ENCODE measurements around the gene SPI1. TPM values are rescaled to one million over a fixed set of nuclear protein-coding genes. Genes with fewer than 3 reads are reported as not detected.
"Not testable (repeated sequence)": the region's sequence is repeated elsewhere in the genome, so short reads cannot be mapped to it uniquely, and the experiment has no call there.

Gene SPI1
- total RNA-seq, 1 donor from 2014 or later = 0.78 TPM

DNA sequence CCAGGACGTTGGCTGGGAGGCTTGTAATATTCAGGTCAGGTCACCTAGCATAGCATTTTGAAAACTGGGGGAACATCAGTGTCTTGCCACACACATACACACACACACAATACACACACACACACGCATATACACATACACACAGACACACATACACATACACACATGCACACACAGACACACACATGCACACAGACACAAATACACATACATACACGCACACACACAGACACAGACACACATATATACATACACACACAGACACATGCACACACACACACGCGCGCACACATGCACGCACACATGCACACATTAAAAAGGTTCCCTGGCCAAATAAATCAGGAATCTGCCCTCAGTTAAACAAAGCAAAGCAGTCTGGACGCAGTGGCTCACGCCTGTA, 38.3 kb downstream of the SPI1 start:
- no peak for DNase-seq

DNA sequence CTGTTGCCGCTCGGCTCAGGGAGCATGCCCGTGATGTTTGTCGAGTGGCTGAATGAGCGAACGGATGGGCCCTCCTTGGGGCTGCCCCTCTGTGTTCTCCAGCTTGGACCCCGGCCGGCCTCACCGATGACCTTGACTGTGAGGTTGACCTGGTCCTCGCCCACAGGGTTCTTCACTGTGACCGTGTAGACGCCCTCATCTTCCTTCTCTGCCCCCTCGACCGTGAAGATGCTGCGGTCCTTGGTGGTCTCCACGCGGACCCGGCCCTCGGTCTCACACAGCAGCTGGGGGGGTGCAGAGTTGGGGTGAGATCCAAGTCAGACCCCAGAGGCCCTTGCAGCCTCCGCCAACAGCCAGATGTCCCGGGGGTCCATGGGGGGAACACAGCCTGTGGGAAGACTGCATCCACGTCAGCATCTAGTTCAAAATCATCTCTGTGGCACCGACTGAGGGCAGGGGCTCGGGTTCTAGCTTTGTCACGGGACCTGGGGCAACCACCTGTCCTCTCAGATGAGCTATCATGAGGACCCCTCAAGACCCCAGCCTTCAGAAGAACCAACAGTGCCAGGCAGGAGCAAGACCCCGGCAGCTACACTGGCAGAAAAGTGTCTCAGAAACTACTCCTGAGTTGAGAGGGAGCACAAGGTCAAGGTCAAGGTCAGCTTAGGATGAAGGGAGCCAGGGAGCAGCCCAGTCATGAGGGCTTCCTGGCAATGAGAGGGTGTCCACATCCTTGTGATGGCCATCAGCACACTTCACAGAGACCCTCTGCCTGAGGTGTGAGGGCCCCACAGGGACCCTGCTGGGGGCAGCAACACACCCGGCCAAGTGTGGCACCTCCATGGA, 39.7 kb downstream of the SPI1 start:
- DNase-seq = no peak

DNA sequence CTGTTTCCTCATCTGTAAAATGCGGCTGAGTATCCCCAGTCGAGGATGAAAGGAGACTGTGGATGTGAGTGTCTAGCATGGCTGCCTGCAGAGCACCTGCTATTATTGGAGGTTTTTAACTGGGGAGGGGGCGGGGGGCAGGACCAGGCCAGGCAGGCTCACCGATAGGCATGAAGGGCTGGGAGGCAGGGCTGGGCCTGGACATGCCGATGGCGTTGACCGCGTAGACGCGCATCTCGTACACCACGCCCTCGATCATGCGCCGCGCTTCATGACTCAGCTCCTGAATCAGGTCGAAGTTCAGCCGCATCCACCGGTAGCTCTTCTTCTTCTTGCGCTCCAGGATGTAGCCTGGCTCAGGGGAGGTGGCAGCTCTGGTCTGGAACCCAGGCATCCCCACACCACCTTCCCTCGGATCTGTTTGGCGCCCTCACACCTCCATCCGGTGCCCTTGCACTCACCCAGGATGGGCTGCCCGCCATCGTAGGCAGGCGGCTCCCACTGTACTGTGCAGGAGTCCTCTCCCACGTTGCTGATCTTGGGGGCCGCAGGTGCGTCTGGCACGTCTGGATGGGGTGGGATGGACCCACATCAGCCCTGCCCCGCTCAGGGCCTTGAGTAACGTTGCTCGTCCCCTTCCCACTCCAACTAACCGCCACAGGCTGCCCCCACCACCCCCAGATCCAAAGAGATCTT, 41.0 kb downstream of the SPI1 start:
- DNase-seq = no peak

- DNase-seq = no peak
Observed at GRCh38 chr11:47336595-47336994, 41.8 kb downstream of the SPI1 start.

- DNase-seq = no peak
Observed at GRCh38 chr11:47335733-47336132, 42.6 kb downstream of the SPI1 start.

DNA sequence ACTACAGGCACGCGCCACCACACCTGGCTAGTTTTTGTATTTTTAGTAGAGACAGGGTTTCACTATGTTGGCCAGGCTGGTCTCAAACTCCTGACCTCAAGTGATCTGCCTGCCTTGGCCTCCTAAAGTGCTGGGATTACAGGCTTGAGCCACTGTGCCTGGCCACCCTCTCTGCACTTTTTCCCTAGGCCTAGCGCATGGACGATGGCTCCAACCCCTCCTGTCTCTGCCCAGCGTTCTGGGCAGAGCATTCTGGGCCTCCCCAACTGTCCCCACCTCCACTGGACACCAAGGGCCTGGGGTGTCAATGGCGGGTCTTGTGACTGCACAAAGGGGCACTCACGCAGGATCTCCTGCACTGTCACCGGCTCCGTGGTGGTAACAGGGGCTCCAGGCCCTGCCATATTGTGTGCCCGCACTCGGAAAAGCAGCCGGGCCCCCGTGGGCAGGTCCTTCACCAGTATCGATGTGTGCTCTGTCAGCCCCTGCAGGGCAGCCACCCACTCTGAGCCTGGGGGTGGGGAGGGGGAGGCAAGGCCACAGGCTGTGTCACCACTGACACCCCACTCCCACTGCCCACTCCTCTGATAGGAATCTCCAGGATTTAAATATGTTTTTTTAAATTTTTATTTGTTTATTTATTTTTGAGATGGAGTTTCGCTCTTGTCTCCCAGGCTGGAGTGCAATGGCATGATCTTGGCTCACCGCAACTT, 43.5 kb downstream of the SPI1 start:
- not testable (repeated sequence) for DNase-seq

- DNase-seq = no peak
Observed at GRCh38 chr11:47333886-47334443, 44.4 kb downstream of the SPI1 start.

DNA sequence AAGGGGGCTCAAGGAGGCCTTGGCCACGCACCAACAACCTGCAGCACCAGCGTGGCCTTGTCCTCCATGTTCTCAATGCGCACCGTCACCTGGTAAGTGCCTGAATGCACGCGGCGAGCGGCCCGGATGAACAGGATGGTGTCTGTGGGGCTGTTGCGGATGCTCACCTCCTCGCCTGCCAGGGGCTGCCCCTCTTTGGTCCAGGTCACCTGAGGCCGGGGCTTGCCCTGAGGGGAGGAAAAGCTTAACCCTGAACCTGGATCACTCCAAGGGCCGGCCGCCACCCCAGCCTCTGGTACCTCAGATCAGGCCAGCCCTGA, 44.9 kb downstream of the SPI1 start:
- no peak for DNase-seq

DNA sequence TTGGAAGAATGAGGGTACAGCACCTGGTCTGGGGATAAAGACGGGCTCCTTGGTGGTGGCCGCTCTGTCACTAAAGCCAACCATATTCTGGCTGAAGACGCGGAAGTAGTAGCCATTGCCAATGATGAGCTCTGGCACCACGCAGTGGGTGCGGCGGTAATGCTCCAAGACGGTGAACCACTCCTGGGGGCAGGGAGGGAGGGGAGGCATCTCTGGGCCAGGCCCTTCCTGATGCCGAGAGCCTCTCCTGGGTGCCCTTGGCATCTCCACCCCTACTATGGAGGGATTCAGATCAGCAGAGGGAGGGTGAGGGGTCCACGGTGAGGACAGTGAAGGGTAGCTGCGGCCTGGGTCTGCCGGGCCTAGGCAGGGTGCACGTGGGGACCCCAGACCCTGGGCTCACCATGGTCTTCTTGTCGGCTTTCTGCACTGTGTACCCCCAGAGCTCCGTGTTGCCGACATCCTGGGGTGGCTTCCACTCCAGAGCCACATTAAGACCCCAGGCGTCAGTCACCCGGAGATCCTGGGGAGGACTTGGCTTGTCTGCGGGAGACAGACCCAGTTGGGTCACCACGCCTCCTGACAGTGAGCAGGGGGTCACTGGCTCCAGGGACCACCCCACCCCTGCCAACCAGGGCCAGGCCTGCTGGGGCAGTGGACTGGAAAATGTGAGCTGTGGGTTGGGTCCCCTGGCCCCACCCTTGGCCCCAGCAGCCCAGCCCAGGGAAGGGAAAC, 45.4 kb downstream of the SPI1 start:
- DNase-seq = no peak

GRCh38 chr11:47332303-47332711, 46.0 kb downstream of the SPI1 start:
- DNase-seq = no peak

GRCh38 chr11:47331454-47332302, 46.7 kb downstream of the SPI1 start:
- no peak for DNase-seq

DNA sequence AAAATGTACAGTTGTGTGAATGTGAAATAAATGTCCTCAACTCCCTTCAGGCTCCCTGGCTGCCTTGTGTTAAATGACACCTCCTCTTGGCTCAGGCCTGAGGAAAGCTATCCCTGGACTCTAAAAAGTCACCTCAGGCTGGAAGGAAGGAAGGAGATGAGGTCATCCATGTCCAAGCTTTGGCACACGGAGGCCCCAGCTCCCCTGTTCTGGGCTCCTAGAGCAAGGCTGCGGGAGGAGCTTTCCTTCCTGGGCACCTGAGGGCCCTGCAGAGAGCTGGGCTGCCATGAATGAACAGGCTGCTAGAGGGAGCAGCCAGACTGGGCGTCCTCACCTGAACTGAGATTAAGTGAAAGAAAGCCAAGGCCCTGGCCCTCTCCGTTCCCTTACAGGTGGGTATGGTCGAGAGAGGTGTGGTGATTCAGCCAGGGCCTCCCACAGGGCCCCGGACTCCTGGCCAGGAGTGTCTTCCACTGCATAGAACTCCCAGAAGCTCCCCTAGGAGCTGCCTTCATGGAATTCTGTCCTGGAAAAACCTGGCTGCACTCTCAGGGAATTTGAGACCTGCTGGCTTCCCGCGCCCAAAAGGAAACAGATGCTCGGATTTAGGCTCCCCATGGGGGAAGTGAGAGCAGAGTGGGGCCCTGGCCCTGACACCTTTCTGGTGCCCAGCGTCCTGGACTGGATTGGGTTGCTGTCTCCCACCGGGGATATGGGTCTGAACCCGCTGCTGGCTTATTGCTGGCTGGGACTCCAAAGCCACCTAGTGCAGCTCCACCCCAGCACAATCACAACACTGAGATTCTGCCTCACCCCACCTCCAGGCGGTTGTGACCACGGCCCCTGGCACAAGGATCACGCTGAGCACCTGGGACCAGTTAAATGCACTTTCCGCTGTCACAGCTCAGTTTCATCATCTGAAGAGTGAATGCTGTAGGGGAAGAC, 48.1 kb downstream of the SPI1 start:
- DNase-seq = no peak

DNA sequence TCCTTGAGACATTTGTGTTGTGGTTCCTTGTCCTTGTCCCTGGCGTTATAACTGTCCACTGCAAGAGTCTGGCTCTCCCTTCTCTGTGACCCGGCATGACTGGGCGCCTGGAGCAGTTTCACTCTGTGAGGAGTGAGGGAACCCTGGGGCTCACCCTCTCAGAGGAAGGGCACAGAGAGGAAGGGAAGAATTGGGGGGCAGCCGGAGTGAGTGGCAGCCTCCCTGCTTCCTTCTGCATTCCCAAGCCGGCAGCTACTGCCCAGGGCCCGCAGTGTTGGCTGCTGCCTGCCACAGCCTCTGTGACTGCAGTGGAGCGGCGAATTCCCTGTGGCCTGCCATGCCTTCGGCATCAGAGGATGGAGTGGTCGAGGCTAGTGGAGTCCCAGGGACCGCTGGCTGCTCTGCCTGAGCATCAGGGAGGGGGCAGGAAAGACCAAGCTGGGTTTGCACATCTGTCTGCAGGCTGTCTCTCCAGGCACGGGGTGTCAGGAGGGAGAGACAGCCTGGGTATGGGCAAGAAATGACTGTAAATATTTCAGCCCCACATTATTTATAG, 48.8 kb downstream of the SPI1 start:
- no peak for DNase-seq

- no peak for DNase-seq
Observed at GRCh38 chr11:47328449-47329390, 49.6 kb downstream of the SPI1 start.

GRCh38 chr11:47327949-47328348, 50.4 kb downstream of the SPI1 start:
- DNase-seq = no peak

GRCh38 chr11:47327025-47327424, 51.3 kb downstream of the SPI1 start:
- no peak for DNase-seq

DNA sequence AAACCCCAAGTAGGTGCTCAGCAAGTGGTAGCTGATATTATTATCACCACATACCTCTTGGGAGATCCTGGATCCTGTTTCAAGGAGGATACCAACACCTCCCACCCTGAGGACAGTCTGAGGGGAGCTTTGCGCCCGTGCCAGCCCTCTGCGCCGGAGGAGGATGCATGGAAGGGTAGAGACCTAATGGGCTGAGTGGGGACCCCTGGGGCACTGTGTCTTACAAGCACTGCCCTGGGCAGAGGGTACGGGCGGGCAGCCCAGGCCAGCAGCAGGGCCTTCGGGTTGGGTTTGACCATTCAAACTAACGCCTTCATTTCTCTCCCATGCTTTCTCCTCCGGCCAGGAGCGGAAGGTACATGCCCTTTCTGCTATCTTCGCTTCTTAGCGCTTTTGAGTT, 52.1 kb downstream of the SPI1 start:
- DNase-seq = no peak

GRCh38 chr11:47325271-47326041, 52.9 kb downstream of the SPI1 start:
- no peak for DNase-seq
